Calu3 (cell line): ENCODE data around the gene ATP5ME. TPM values are rescaled to one million over a fixed set of nuclear protein-coding genes. Genes with fewer than 3 reads are reported as not detected.
A peak's percentile ranks its signal among the peaks of the same experiment; 100 is the strongest.

Source experiments
- BruUV-seq: library from RNA; stranded (reverse); fragments of 400-500 nt; replicated peaks from 2 replicates; lab custom pipeline; 2021; lab: Mats Ljungman, UMichigan
- CTCF ChIA-PET: fragments of 300-600 bp; sonication (Branson Sonifier 250); formaldehyde crosslinking; loops from one replicate; lab custom pipeline; 2022; ENCODE audit warnings: antibody characterized with exemption; lab: Charles Lee
- DNase-seq: peaks from one replicate; pipeline ENCODE4 v3.0.0; 2022
- H3K27ac Mint-ChIP-seq: one replicate; pipeline ENCODE4 v1.8.0; 2022; ENCODE audit warnings: mixed read lengths; ENCODE audit not compliant: unreplicated experiment
- H3K27me3 Mint-ChIP-seq: one replicate; pipeline ENCODE4 v1.8.0; 2022; ENCODE audit warnings: mixed read lengths; ENCODE audit not compliant: unreplicated experiment
- H3K36me3 Mint-ChIP-seq: one replicate; pipeline ENCODE4 v1.8.0; 2022; ENCODE audit warnings: mild to moderate bottlenecking, moderate library complexity, mixed read lengths; ENCODE audit not compliant: insufficient read depth, unreplicated experiment
- H3K4me1 Mint-ChIP-seq: one replicate; pipeline ENCODE4 v1.8.0; 2022; ENCODE audit warnings: mild to moderate bottlenecking, low read depth, mixed read lengths; ENCODE audit not compliant: unreplicated experiment
- H3K4me3 Mint-ChIP-seq: one replicate; pipeline ENCODE4 v1.8.0; 2022; ENCODE audit warnings: mild to moderate bottlenecking, low read depth, moderate library complexity, mixed read lengths; ENCODE audit not compliant: unreplicated experiment
- H3K9me3 Mint-ChIP-seq: one replicate; pipeline ENCODE4 v1.8.0; 2022; ENCODE audit warnings: low read depth, mixed read lengths; ENCODE audit not compliant: unreplicated experiment
- CTCF ChIP-seq: fragments of 200-600 bp; IDR thresholded peaks from one replicate; pipeline ENCODE4 v1.8.0; 2022; ENCODE audit warnings: antibody characterized with exemption; ENCODE audit not compliant: unreplicated experiment
- intact Hi-C: fragments of 100-400 bp; cut with micrococcal nuclease; formaldehyde crosslinking; loops from one replicate; pipeline ENCODE4 v1.10.0; 2022; ENCODE audit not compliant: unreplicated experiment
- total RNA-seq: library from RNA; stranded (reverse); gene quantifications from 2 replicates; pipeline ENCODE4 v1.2.3, GENCODE V29; 2022

The ATP5ME gene
- total RNA-seq, 1 experiment from 2014 or later = 124 TPM

- TF ChIP-seq CTCF = no peak
- Mint-ChIP-seq H3K36me3 (peaks cover 5% of the 10 kb centered on the region), H3K27me3 (no peaks in the 10 kb centered on the region), H3K9me3 (peaks cover 4% of the 10 kb centered on the region), H3K27ac (no peak overlapping the region), H3K4me3 (no peak overlapping the region), H3K4me1 (peaks cover 7% of the 10 kb centered on the region)
- CTCF ChIA-PET = no interaction called here
- BruUV-seq = no TSS peak
- DNase-seq = no peak
- intact Hi-C loops = no loop called here
Measured at GRCh38 chr4:689723-690122, 15.6 kb upstream of the ATP5ME start.

- H3K27ac Mint-ChIP-seq = no peak within 1 kb of the TSS
- CTCF ChIA-PET = no interaction called here
Measured at GRCh38 chr4:688854-689681, 15.0 kb upstream of the ATP5ME start, which contains the start of gene SLC49A3. Gene SLC49A3 (minus strand): TSS chr4:689151. CDS start chr4:689127, 24 bp downstream.

GRCh38 chr4:687971-688853 lies 14.1 kb upstream of the ATP5ME start:
- no peak for TF ChIP-seq CTCF
- no TSS peak for BruUV-seq
- no peak overlapping the region for H3K27ac Mint-ChIP-seq
- DNase-seq = no peak
- peaks cover 7% of the 10 kb centered on the region for H3K4me1 Mint-ChIP-seq
- intact Hi-C loops = no loop called here
- H3K4me3 Mint-ChIP-seq = peak overlapping the region; percentile 17
- peaks cover 5% of the 10 kb centered on the region for H3K36me3 Mint-ChIP-seq
- no peaks in the 10 kb centered on the region for H3K9me3 Mint-ChIP-seq
- CTCF ChIA-PET = no interaction called here
- H3K27me3 Mint-ChIP-seq = no peaks in the 10 kb centered on the region

More at GRCh38 chr4:688854-689681, 15.0 kb upstream of the ATP5ME start, which contains the start of gene SLC49A3:
- H3K27me3 Mint-ChIP-seq = no peaks in the 10 kb centered on the region
- no peak for TF ChIP-seq CTCF
- intact Hi-C loops = no loop called here
- BruUV-seq = no TSS peak
- H3K36me3 Mint-ChIP-seq = peaks cover 5% of the 10 kb centered on the region
- no peak for DNase-seq
- no peaks in the 10 kb centered on the region for H3K9me3 Mint-ChIP-seq
- no peak within 1 kb of the TSS for H3K4me3 Mint-ChIP-seq
- peaks cover 7% of the 10 kb centered on the region for H3K4me1 Mint-ChIP-seq

GRCh38 chr4:687048-687970 lies 13.2 kb upstream of the ATP5ME start:
- CTCF ChIA-PET = no interaction called here
- intact Hi-C loops = no loop called here
- H3K4me3 Mint-ChIP-seq = peak overlapping the region; percentile 17
- no peak for TF ChIP-seq CTCF
- DNase-seq = peak; percentile 77
- no peak overlapping the region for H3K27ac Mint-ChIP-seq
- peaks cover 7% of the 10 kb centered on the region for H3K4me1 Mint-ChIP-seq
- no TSS peak for BruUV-seq
- no peaks in the 10 kb centered on the region for H3K27me3 Mint-ChIP-seq
- no peaks in the 10 kb centered on the region for H3K9me3 Mint-ChIP-seq
- H3K36me3 Mint-ChIP-seq = peaks cover 5% of the 10 kb centered on the region
